Smooth muscle cell (in vitro differentiated cells): ENCODE results near the gene SDR39U1. TPM values are rescaled to one million over a fixed set of nuclear protein-coding genes. Genes with fewer than 3 reads are reported as not detected.
"Not testable (repeated sequence)": the region's sequence is repeated elsewhere in the genome, so short reads cannot be mapped to it uniquely, and the experiment has no call there.

Experiments used
- DNase-seq: peaks from one replicate; lab custom pipeline; 2025; ENCODE audit not compliant: unreplicated experiment; lab: John Stamatoyannopoulos, UW
- H2AFZ ChIP-seq: fragments of 200-600 bp; sonication (generic); 2 replicates; pipeline ENCODE4 v1.6.0; 2016; ENCODE audit warnings: antibody characterized with exemption, low read depth, mild to moderate bottlenecking
- H3F3A ChIP-seq: fragments of 200-600 bp; sonication (generic); 2 replicates; pipeline ENCODE4 v1.6.0; 2017; ENCODE audit warnings: antibody characterized with exemption, low read depth
- H3K27ac ChIP-seq: fragments of 200-600 bp; sonication (generic); 2 replicates; pipeline ENCODE4 v1.5.1; 2016; ENCODE audit warnings: low read depth, mild to moderate bottlenecking
- H3K27me3 ChIP-seq: fragments of 200-600 bp; sonication (generic); 2 replicates; pipeline ENCODE4 v1.6.1; 2016; ENCODE audit warnings: low read depth, mild to moderate bottlenecking
- H3K36me3 ChIP-seq: fragments of 200-600 bp; sonication (generic); 2 replicates; pipeline ENCODE4 v1.5.1; 2016; ENCODE audit warnings: low read depth
- H3K4me1 ChIP-seq: fragments of 200-600 bp; sonication (generic); 2 replicates; pipeline ENCODE4 v1.5.1; 2016; ENCODE audit warnings: low read depth
- H3K4me2 ChIP-seq: fragments of 200-600 bp; sonication (generic); 2 replicates; pipeline ENCODE4 v1.6.0; 2016; ENCODE audit warnings: mild to moderate bottlenecking
- H3K4me3 ChIP-seq: fragments of 200-600 bp; sonication (generic); 2 replicates; pipeline ENCODE4 v1.5.1; 2016; ENCODE audit warnings: mild to moderate bottlenecking
- H3K79me2 ChIP-seq: fragments of 200-600 bp; sonication (generic); 2 replicates; pipeline ENCODE4 v1.6.0; 2016; ENCODE audit warnings: low read depth, mild to moderate bottlenecking
- H3K9ac ChIP-seq: fragments of 200-600 bp; sonication (generic); 2 replicates; pipeline ENCODE4 v1.6.0; 2016; ENCODE audit warnings: low read depth
- H3K9me3 ChIP-seq: fragments of 200-600 bp; sonication (generic); replicated peaks from 2 replicates; pipeline ENCODE4 v1.5.1; 2016; ENCODE audit warnings: low read depth
- H4K20me1 ChIP-seq: fragments of 200-600 bp; sonication (generic); 2 replicates; pipeline ENCODE4 v1.6.0; 2016; ENCODE audit warnings: low read depth
- WGBS: methylation state at CpG from one replicate; pipeline ENCODE4 v1.1.7; 2016; ENCODE audit warnings: low lambda C conversion rate; 5-methylcytosine and 5-hydroxymethylcytosine counted together
- polyA plus RNA-seq: library from polyadenylated mRNA; unstranded; fragments of >200 nt; fragmentation: Nextera tagmentation; extraction: Ambion mirVana; gene quantifications from 2 replicates; pipeline ENCODE4 v1.2.1, GENCODE V29; 2016
- total RNA-seq: library from RNA; depleted of rRNA; stranded (reverse); fragments of >200 nt; gene quantifications from 2 replicates; pipeline ENCODE4 v1.2.3, GENCODE V29; 2014
- TF ChIP-seq, protein P1 (sequence below): fragments of 200-600 bp; sonication (generic); IDR thresholded peaks from 2 replicates; pipeline ENCODE4 v1.5.1; 2017; ENCODE audit warnings: borderline replicate concordance, mild to moderate bottlenecking, antibody characterized with exemption; ENCODE audit not compliant: insufficient read depth, poor library complexity, severe bottlenecking

SDR39U1 gene
- total and polyA plus RNA-seq, 2 experiments from 2014 or later, result 21.6 to 62.6 TPM

DNA sequence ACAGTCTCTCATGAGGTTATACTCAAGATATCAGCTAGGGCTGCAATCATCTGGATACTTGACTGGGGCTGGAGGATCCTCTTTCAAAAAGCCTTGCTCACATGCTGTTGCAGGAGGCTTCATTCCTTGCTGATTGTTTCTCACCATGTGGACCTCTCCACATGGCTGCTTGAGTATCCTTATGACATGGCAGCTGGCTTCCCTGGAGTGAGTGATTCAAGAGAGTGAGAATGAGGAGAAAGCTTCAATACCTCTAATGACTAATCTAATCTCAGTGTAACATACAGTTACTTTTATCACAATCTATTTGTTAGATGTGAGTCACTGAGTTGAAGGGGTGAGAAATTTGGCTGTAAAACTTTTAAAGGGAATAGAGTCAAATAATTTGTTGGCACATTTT is 14.4 kb upstream of the SDR39U1 start:
- Histone ChIP-seq H3F3A (no peaks in the 10 kb centered on the region), H3K4me2 (no peak overlapping the region), H3K27ac (no peak overlapping the region), H3K9ac (no peak overlapping the region), H3K36me3 (no peaks in the 10 kb centered on the region), H3K4me1 (no peaks in the 10 kb centered on the region), H3K27me3 (no peaks in the 10 kb centered on the region), H3K4me3 (no peak overlapping the region), H3K9me3 (no peaks in the 10 kb centered on the region), H2AFZ (no peak overlapping the region), H3K79me2 (no peaks in the 10 kb centered on the region), H4K20me1 (no peaks in the 10 kb centered on the region)
- TF ChIP-seq, protein P1, sequence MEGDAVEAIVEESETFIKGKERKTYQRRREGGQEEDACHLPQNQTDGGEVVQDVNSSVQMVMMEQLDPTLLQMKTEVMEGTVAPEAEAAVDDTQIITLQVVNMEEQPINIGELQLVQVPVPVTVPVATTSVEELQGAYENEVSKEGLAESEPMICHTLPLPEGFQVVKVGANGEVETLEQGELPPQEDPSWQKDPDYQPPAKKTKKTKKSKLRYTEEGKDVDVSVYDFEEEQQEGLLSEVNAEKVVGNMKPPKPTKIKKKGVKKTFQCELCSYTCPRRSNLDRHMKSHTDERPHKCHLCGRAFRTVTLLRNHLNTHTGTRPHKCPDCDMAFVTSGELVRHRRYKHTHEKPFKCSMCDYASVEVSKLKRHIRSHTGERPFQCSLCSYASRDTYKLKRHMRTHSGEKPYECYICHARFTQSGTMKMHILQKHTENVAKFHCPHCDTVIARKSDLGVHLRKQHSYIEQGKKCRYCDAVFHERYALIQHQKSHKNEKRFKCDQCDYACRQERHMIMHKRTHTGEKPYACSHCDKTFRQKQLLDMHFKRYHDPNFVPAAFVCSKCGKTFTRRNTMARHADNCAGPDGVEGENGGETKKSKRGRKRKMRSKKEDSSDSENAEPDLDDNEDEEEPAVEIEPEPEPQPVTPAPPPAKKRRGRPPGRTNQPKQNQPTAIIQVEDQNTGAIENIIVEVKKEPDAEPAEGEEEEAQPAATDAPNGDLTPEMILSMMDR, result no peak
- DNase-seq, result no peak

DNA sequence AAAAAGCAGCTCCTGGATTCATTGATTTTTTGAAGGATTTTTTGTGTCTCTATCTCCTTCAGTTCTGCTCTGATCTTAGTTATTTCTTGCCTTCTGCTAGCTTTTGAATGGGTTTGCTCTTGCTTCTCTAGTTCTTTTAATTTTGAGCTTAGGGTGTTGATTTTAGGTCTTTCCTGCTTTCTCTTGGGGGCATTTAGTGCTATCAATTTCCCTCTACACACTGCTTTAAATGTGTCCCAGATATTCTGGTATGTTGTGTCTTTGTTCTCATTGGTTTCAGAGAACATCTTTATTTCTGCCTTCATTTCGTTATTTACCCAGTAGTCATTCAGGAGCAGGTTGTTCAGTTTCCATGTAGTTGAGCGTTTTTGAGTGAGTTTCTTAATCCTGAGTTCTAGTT is 8.3 kb upstream of the SDR39U1 start:
- not testable (repeated sequence) for H2AFZ ChIP-seq, H3K4me3 ChIP-seq, H3K9ac ChIP-seq, H3K4me1 ChIP-seq, H3K27me3 ChIP-seq, H3K79me2 ChIP-seq, H3K27ac ChIP-seq, H3K9me3 ChIP-seq, H3F3A ChIP-seq, H3K36me3 ChIP-seq, H3K4me2 ChIP-seq, H4K20me1 ChIP-seq, DNase-seq
- WGBS, result 70% methylated on average over 2 of the region's 2 CpGs

DNA sequence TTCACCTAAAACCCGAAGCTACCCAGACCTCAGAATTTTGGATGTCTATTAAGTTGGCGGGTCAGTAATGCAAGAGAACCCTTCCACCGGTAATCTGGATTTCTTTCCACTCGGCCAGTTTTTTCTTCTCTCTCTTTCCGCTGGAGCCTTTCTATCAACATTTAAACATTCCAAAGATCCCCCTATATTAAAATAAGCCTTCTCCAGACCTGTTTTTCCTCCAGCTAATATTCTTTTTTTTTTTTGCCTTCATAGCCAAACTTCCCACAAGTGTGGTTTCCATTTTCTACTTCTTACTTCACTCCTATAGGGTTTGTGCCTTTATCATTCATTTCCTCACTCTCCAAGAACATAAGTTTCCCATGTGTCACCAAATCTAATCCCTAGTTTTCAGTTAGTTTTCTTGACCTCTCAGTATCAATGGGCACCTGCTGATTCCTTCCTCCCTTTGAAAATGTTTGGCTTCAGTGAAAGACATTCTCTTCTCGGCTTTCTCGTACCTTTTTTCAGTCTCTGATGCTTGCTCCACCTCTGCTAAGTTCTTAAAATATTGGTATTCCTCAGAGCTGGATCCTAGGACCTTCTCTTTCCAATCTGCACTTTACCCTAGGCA is 583 bp upstream of the SDR39U1 start:
- Histone ChIP-seq H4K20me1 (no peaks in the 10 kb centered on the region), H3K36me3 (no peaks in the 10 kb centered on the region), H3K27ac (peak overlapping the region; percentile 98), H3K4me3 (peak overlapping the region; percentile 89), H3K27me3 (no peaks in the 10 kb centered on the region), H3K9me3 (no peaks in the 10 kb centered on the region), H3K9ac (peak overlapping the region; percentile 79), H3F3A (no peaks in the 10 kb centered on the region), H2AFZ (peak overlapping the region; percentile 75), H3K4me1 (peaks cover 12% of the 10 kb centered on the region), H3K4me2 (peak overlapping the region; percentile 91), H3K79me2 (peaks cover 5% of the 10 kb centered on the region)
- TF ChIP-seq, protein P1, result no peak
- no peak for DNase-seq
- 7% methylated on average over 7 of the region's 7 CpGs for WGBS

DNA sequence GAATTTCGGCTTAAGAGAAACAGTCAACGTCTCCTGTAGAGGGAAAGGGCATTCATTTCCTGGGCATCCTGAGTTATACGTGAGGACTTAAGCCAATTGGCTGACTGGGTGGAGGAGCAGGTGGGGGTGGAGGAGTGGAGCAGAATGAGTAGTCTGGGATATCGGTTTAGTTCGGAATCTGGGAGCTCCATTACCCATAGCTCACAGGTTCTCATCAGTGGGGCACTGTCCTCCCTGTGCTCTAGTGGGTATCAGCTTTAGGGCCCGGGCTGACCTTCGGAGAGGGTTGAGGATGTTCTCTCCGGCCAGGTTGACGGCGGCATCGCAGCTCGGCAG is 704 bp downstream of the SDR39U1 start:
- WGBS, result 2% methylated on average over 12 of the region's 12 CpGs
- H3K79me2 ChIP-seq, result peaks cover 5% of the 10 kb centered on the region
- H3K27me3 ChIP-seq, result no peaks in the 10 kb centered on the region
- peak overlapping the region; percentile 98 for H3K27ac ChIP-seq
- TF ChIP-seq, protein P1, result no peak
- H3F3A ChIP-seq, result no peaks in the 10 kb centered on the region
- H3K4me1 ChIP-seq, result peaks cover 12% of the 10 kb centered on the region
- no peaks in the 10 kb centered on the region for H3K36me3 ChIP-seq
- H4K20me1 ChIP-seq, result peaks cover 5% of the 10 kb centered on the region
- H3K9me3 ChIP-seq, result no peaks in the 10 kb centered on the region
- peak overlapping the region; percentile 89 for H3K4me3 ChIP-seq
- no peak overlapping the region for H2AFZ ChIP-seq
- H3K9ac ChIP-seq, result peak overlapping the region; percentile 95
- DNase-seq, result no peak
- H3K4me2 ChIP-seq, result peak overlapping the region; percentile 91
